ENCODE results near the gene ZDHHC19. TPM values are rescaled to one million over a fixed set of nuclear protein-coding genes. Genes with fewer than 3 reads are reported as not detected.

ZDHHC19 gene
- total RNA-seq, 4 donors from 2014 or later = not detected

DNA sequence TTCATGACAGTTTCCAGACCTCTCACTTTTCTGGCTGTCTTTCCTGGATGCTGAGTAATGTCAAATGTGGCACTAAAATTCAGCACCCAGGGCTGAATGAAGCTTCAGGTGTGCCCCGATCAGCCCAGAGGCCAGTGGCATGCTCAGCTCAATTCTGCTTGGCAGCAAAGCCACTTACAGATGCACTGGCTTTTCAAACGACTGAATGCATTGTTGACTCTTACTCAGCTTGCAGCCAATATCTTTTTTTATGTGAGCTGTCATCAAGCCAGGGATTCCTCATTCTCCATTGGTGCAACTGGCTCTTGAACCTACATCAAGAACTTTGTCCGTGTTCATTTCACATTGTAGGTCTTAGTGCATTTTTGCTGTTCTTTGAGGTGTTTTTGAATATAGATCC, 60.7 kb downstream of the ZDHHC19 start:
- no peaks in the 10 kb centered on the region for H3K27me3 ChIP-seq
- 54 to 71% methylated on average over 1 to 2 of the region's 3 CpGs for WGBS, 2 donors (ENCODE audit: low coverage in 1 of 2)
- no peak for ATAC-seq

GRCh38 chr3:196149831-196150301, 61.3 kb downstream of the ZDHHC19 start:
- no peak for TF ChIP-seq POLR2AphosphoS5 (IDR thresholded peaks at IDR 0.05)
- TF ChIP-seq, protein P1, sequence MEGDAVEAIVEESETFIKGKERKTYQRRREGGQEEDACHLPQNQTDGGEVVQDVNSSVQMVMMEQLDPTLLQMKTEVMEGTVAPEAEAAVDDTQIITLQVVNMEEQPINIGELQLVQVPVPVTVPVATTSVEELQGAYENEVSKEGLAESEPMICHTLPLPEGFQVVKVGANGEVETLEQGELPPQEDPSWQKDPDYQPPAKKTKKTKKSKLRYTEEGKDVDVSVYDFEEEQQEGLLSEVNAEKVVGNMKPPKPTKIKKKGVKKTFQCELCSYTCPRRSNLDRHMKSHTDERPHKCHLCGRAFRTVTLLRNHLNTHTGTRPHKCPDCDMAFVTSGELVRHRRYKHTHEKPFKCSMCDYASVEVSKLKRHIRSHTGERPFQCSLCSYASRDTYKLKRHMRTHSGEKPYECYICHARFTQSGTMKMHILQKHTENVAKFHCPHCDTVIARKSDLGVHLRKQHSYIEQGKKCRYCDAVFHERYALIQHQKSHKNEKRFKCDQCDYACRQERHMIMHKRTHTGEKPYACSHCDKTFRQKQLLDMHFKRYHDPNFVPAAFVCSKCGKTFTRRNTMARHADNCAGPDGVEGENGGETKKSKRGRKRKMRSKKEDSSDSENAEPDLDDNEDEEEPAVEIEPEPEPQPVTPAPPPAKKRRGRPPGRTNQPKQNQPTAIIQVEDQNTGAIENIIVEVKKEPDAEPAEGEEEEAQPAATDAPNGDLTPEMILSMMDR (IDR thresholded peaks at IDR 0.05) = no peak
- no peak for TF ChIP-seq POLR2A (IDR thresholded peaks at IDR 0.05)
- no peak for TF ChIP-seq EP300 (IDR thresholded peaks at IDR 0.05)
- Histone ChIP-seq H3K27ac (no peak overlapping the region), H3K9me3 (no peaks in the 10 kb centered on the region), H3K36me3 (no peaks in the 10 kb centered on the region), H3K4me1 (no peaks in the 10 kb centered on the region), H3K27me3 (no peaks in the 10 kb centered on the region), H3K4me3 (no peak overlapping the region)
- ATAC-seq = no peak
- 74 to 91% methylated on average over 4 to 7 of the region's 7 CpGs for WGBS, 2 donors (ENCODE audit: low coverage in 1 of 2)

More for the DNA sequence above, 60.7 kb downstream of the ZDHHC19 start:
- H3K36me3 ChIP-seq = no peaks in the 10 kb centered on the region
- TF ChIP-seq EP300 (IDR thresholded peaks at IDR 0.05) (no peak), POLR2AphosphoS5 (IDR thresholded peaks at IDR 0.05) (no peak), POLR2A (IDR thresholded peaks at IDR 0.05) (no peak)
- TF ChIP-seq, protein P1 (IDR thresholded peaks at IDR 0.05) = no peak
- no peak overlapping the region for H3K27ac ChIP-seq
- H3K4me1 ChIP-seq = no peaks in the 10 kb centered on the region
- H3K4me3 ChIP-seq = no peak overlapping the region
- no peaks in the 10 kb centered on the region for H3K9me3 ChIP-seq

DNA sequence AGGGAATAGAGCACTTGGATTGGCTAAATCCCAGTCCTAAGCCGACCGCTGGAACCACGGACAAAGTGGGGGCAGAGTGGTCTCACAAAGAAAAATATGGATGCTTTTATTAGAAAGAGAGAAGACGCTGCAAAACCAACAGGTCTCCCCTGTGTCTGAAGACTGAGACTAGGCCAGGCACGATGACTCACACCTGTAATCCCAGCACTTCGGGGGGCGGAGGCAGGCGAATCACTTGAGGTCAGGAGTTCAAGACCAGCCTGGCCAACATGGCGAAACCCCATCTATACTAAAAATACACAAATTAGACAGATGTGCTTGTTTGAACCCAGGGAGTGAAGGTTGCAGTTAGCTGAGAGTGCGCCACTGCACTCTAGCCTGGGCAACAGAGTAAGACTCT, 61.8 kb downstream of the ZDHHC19 start:
- 85% methylated on average over 8 of the region's 10 CpGs; no CpG with 5 or more reads in 1 of the 2 donors for WGBS, 2 donors (ENCODE audit: low coverage in 1 of 2)

More for the DNA sequence above, 61.8 kb downstream of the ZDHHC19 start:
- Histone ChIP-seq H3K9me3 (no peaks in the 10 kb centered on the region), H3K4me3 (no peak overlapping the region), H3K27me3 (peaks cover under 1% of the 10 kb centered on the region), H3K4me1 (no peaks in the 10 kb centered on the region), H3K27ac (no peak overlapping the region), H3K36me3 (no peaks in the 10 kb centered on the region)
- no peak for ATAC-seq
- TF ChIP-seq POLR2A (IDR thresholded peaks at IDR 0.05) (no peak), EP300 (IDR thresholded peaks at IDR 0.05) (no peak), POLR2AphosphoS5 (IDR thresholded peaks at IDR 0.05) (no peak)
- TF ChIP-seq, protein P1 (IDR thresholded peaks at IDR 0.05) = no peak

Small RNAs within 50 kb of the gene (small RNA-seq; reads per million reads assigned to genes)
- gene RF00019 = 0 reads per million in 4 donors

Other genes starting within 250 kb of the ZDHHC19 start
- 10 to 100 TPM; 60.1 to 81.1 (median 69.6) TPM for gene TFRC, start 129.3 kb downstream of the ZDHHC19 start, total RNA-seq
- gene SLC51A, start 5.1 kb upstream of the ZDHHC19 start, total RNA-seq = not detected
- 10 to 100 TPM; 60.3 to 92.6 (median 81.0) TPM for gene PCYT1A, start 76.3 kb upstream of the ZDHHC19 start, total RNA-seq
- gene DYNLT2B, start 106.8 kb upstream of the ZDHHC19 start, total RNA-seq = 10 to 100 TPM in 3 of 4 donors, 1 to 10 TPM in 1; 9.2 to 18.7 (median 10.8) TPM
- gene TM4SF19, start 127.0 kb upstream of the ZDHHC19 start, total RNA-seq = 1 to 10 TPM in 1 of 4 donors, under 1 TPM in 1, not detected in 2; 0.35 to 2.6 TPM
- 10 to 100 TPM; 17.1 to 24.1 (median 22.0) TPM for gene UBXN7, start 221.0 kb upstream of the ZDHHC19 start, total RNA-seq

Measured in gastroesophageal sphincter (tissue), 4 donors.